Measurements from ENCODE around the gene IFT43.

Gene IFT43

DNA sequence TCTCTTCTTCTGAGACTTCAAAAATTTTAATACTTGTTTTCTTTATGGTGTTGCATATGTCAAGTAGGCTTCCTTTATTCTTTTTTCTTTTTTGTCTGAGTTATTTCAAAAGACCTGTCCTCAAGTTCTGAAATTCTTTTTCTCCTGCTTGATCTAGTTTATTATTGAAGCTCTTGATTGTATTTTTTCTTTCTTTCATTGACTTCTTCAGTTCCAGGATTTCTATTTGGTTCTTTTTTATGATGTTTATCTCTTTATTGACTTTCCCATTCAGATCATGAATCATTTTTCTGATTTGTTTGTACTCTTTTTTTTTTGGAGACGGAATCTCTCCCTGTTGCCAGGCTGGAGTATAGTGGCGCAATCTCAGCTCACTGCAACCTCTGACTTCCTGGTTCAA is 34.1 kb downstream of the IFT43 start:
- DNase-seq: no peak

DNA sequence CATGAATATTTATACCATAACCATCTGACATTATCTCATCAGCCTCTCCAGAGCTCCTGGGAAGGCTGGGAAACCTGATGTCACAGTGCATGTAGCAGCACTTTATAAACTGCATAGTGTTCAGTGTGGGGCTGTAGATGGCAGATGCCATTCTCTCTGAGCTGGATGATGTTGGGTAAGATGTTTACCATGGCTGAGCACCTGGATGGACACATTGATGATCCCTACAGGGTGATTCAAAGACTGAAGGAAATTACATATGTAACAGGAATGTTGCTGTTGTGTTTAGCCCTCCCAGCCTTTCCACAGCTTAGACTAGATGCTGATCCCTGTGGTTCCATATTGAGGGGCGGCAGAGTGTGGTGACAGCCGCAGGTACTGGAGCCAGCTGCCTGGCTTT is 37.4 kb downstream of the IFT43 start:
- no peak for DNase-seq

DNA sequence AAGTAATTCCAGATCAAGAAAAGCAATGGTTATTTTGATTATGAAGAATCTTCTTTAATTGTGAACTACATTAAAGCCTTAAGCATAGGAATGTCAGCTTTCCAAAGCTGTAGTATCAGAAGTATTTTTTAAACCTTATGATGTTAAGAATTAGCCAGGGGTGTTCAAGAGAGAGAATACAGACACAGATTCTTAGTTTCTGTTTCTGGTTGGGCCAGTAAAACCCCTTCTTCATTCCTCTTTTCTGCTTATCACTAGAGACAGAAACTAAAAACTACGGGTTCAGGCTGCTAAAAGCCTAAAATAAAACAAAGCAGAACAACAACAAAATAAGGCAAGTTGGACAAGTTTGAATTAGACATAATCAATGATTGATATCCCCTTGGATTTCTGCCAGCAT is 38.2 kb downstream of the IFT43 start:
- no peak for DNase-seq

DNA sequence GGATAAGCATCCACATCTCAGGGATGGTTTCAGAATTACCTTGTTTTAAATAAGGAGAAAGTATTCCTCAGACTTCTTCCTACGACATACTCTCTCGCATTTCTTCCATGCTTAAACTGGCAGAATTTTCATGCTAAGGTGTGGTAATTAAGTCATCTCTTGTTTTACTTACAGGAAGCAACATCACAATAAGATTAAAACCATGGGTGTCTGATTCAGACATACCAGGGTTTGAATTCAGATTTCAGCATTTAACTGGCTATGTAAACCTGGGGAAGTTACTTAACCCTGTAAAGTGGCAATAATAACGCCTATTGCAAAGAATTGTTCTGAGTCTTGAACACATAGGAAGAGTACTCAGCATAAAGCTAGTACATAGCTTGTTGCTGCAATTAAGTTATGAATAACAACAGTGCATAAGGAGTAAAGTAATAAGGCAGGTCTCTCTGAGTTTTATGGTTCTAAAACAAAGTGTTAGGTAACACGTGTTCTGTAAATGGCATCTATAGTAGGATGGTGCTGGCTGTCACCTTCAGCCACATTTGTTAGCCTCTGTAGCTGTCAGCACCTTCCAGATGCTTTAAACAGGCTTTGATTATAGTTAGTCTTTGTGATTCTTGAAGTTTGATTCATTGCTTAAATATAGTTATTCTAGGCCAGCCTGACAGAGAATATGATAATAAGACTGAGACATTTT is 38.8 kb downstream of the IFT43 start:
- DNase-seq: no peak

DNA sequence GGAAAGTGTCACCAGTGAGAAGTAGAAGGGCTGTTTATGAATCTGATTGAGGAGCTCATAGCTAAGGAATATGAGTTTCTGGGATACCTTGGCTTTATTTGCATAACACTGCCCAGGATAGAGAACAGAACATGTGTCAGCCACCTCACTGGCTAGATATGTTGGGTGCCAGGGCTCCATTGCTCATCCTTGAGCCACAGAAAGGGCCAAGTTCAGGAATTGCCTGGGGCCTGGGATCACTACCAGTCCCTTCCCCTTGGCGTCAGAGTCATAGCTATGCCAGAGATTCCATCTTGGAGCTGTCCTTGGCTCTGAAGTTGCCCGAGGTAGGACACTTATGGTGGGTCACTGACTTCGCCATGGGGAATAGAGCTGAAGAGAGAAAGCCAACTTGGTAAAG is 49.0 kb downstream of the IFT43 start:
- no peak for DNase-seq

DNA sequence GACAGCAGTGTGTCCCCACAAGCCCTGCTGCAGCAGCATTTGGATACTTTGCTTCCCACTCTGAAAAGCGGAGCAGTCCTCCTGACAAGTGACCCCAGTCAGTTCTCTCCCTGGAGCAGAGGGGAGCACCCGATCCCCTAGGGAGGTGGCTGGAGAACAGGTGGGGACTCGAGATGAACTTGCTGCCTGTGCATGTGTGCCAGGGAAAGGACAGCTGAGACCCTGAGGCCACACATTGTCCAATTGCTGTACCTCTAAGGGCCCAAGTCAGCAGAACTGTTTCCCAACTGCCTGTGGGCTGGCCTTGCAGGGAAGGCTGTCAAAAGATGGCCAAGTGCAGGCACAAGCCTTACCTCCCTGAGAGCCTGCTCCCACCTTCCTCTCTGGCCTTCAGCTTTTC is 55.1 kb downstream of the IFT43 start:
- no peak for DNase-seq

DNA sequence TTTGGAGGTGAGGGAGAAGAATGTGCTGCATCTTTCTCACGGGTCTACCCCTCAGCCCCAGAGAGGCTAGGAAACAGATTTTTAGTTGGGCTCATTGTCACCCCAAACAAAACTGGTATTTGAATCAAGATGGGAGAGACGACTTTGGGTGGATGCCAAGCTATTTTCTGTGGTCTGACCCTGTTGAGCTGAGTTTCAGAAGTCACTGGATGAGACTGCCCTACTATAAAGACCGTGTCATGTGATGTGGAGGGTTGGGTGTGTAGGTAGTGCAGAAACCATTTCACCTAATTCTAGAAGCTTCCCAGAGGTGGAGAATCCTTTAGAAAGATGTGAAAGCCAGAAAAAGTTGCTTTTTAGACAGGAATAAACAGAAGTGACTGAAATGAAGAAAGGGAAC is 60.2 kb downstream of the IFT43 start:
- no peak for DNase-seq

DNA sequence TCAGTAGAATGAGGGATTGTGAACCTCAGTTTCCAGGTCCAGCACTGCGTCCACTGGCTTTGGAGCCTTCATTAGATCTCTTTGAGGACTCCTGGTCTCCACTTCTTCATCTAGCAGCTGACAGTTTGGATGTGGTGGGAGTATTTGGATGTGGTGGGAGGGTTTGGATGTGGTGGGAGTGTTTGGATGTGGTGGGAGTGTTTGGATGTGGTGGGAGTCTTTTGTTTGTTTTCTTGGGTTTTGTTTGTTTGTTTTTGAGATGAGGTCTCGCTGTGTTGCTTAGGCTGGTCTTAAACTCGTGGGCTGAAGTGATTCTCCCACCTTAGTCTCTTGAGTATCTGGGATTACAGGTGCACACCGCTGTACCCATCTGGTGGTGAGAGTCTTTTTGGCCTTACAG is 64.7 kb downstream of the IFT43 start:
- DNase-seq: no peak

DNA sequence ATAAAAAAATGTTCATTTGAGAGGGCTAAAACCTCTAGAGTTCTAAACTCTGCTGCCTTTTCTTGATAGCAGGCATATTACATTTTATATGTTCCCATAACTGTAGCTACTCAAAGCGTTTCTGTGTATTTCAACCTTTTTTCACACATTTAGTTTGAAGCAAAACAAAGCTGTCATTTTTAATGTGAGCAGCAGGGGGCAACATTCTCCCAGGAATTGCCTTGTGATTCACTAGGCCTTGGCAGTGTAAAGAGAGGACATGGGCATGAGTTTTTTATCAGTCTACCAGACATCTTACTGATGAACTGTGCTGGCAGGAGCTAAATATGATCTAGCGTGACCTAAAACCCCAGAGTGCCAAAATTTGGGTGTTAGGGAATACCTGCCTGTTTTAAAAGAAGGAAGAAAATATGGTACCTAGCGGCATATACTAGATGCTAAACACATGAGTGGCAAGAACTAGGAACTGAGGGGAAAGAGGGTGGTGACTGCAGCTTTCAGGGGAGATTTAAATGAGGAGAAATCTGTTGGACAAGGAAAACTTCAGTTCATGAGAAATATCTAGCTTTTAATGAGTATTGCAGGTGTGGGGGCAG is 65.3 kb downstream of the IFT43 start:
- peak; percentile 76 for DNase-seq

DNA sequence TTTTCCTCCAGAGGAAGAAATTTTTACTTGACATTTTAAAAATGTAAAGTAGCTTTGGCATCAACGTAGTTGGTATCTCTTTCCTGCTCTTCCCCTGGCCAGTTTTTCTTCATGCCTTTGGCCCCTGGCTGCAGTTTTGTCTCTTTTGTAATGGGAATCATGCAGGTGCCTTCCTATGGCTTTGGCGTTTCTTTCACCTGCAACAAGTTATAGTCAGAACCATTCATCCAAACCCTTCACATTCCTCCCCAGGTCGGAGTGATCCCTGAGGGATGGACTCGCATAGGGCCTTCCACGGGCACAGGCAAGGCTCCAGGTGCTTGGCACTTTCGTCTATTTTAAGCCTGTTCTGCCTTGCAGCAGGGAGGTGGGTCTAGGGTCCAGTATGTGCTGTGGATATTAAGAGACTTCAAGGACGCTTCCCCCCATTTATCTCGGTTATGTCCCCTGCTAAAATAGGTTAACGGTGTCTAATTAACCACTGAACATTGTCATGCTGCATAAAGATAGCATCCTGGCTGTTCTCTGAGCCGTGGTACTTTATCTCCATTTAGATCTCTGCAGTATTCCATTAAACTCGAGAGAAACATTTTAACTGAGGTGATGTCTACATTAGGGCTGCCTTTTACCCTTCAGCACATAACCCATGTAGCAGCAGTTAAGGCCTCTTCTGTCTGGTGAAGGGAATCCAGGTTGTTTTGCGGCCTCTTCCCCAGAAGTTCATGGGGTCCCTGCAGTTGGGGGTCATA is 66.3 kb downstream of the IFT43 start:
- no peak for DNase-seq

DNA sequence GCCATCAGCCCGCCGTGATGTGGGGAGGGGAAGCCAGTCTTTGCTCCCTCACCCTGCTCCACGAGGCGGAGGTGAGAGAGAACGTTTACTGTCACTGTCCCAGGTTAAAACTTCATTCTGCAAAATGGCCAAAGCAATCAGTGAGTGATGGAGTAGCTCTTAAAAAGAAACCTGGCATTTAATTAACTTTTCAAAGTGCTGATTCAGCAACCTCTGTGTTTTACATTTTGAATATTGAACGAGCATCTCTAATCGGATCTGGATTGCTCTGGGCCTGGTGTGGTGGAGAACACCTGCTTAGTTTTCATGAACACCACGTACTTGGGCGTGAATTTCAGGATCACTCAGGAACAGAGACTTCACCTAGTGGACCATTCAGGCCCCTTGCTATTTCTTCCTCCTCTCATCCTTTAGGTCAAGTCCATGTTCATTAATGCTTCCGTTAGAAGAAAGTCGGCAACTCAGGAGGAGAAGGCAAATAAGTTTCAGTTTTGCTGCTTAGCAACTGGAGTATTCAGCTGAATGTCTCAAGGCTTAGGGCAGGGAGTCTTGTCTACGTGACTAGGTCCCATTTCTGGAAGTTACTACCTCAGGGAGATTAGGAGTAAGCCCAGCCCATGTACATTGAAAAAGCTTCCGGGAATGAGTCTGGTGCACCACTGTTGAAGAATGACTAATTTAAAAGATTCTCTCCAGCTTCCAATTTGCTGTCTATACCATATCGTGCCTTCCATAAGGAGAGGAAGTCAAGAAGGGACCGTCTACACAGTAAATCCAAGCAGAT is 68.2 kb downstream of the IFT43 start:
- DNase-seq: no peak

DNA sequence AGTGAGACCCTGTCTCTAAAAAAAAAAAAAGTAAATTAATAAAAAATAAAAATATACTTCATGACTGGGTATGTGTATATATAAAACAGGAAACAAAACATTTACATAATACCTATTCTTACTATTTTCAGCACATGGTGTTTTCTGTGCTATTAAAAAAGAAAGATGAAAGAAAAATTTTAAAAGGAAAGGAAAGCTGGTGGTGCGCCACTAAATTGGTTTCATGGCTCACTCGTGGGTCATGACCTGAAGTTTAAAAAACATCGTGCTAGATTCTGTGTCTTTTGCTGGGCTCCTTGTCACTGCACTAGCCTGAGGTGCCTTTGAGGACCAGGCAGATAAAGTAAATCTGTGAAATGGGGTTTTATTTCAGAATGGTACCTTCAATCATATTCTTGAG is 69.8 kb downstream of the IFT43 start:
- no peak for DNase-seq

DNA sequence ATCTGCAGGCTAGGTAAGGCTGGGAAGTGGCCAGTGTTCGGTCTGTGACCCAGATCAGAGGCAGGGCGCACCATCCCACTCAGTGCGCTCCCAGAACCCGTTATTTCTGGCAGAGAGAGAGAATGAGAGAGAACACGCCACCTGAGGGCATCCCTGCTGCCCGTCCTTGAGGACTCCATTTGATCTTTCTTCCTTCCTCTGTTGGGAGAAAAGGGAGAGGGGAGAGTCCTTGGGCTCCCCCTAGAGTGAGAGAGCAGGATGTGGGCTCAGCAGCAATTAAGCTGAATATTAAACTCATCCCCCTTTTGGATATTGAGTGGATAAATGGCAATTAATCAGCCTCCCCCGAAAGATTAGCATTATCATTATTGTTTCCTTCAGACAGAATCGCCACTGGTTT is 70.6 kb downstream of the IFT43 start:
- peak; percentile 5 for DNase-seq

DNA sequence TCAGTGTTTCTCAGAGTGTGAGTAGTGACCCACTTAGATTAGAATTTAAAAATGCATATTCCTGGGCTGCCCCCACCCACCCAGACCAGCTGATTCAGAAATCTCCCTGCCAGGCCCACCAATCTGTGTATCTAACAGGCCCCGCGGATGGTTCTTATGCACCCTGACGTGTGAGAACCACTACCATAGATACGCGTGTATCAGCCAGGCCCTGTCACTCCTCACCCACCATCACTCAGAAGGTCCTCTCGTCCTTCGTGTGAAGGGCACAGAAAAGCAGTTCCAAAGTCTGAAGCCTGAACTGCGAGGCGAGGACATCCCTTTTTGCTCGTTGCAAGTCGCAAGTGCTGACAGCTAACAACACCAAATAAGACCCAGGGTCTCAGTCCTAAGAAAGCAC is 72.4 kb downstream of the IFT43 start:
- no peak for DNase-seq

DNA sequence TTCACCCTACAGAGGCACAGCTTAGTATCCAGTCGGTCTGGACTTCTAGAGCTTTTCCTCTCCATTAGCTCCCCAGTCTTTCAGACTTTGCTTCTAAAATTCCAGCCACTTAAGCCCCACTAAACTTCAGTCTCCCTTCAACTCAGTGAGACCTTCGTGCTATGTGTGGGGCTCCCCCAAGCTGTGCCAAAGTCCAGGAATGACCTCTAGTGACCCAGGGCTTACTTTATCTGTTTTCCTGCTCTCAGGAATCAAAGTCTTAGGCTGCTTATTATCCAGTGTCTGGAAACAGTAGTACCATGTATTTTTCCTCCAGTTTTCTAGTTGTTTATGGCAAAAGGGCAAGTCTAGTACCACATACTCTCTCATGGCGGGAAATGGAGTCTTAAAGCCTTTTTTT is 77.8 kb downstream of the IFT43 start:
- DNase-seq: no peak

DNA sequence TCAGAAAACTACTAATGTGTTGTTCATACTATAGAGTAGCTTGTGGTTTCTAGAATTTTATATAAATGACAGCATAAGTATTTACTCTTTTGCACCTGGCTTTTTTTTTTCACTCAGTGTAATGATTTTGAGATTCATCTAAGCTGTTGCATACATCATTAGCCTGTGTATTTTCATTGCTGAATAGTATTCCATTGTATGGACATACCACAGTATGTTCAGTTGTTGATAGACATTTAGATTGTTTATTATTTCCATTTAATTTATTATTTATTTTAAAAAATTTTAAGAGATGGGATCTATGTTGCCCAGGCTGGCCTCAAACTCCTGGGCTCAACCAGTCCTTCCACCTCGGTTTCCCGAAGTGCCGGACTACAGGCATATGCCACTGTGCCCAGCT is 80.0 kb downstream of the IFT43 start:
- no peak for DNase-seq

DNA sequence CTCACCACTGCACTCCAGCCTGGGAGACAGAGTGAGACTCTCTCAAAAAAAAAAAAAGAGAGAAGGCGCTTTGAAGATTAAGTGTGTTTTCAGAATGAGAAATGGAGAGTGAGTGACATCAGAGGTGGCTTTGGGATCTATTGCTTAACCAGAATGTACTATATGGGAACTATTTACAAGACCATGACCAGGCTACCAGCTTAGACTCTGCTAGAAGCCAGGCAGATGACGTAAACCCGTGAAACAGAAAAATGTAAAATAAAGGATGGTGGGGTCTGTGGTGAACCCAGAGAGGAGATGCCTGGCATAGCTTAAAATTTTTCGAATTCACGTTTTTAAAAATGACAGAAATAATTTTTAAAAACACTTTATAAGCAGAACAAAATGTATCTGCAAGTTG is 82.0 kb downstream of the IFT43 start:
- DNase-seq: no peak

DNA sequence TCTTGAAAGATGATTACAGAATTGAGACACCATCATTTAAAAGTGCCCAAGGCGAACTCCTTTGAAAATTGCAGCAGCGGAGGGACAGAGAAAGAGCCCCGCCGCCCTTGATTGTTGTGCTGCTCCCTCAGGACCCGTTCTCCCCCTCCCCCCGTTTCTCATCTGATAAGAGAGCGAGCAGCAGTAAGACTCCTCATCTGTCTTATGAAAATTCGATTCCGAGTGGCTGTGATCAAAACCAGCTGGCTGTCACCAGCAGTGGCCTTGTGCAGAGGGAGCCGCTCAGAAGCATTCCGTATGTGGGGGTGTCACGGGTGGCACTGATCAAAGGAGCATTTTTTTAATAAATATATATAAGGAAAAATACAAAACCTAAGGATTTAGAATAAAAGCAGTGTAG is 88.2 kb downstream of the IFT43 start:
- no peak for DNase-seq

DNA sequence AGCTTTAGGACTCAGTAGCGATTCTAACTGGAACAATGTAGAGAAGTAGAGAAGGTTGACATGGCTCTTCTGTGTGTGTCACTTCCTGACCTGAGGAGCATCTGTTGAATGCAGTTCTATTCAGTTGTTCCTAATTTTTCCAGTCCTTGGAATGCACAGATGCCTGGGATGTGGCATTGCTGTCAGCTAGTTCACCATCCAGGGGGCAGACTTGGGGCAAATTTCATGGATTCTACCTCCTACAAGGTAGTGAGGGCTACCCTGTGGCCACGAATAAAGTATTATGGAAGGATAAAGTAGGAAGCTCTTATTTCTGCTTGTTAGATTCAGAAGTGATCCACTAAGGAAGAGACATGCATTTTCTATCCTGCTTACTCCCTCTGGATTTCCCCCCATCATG is 91.8 kb downstream of the IFT43 start:
- no peak for DNase-seq

DNA sequence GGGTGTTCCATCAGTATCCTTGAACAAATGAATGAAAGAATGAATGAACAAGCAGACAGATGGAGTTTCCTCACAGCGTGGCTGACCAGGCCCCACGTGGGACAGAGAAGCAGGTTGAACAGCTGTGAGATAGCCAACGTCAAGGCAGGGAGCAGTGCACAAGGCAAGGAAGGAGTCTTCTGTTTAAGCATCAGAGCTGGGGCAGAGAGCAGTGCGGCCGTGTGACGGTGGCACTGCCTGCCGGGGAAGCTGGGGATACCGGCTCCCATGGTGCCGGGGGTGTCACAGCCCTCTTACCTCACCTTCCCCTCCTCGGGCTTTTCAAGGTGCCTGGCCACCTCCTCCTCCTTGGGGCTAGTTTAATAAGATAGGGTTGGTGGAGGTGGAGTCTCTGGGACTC is 92.9 kb downstream of the IFT43 start:
- no peak for DNase-seq

DNA sequence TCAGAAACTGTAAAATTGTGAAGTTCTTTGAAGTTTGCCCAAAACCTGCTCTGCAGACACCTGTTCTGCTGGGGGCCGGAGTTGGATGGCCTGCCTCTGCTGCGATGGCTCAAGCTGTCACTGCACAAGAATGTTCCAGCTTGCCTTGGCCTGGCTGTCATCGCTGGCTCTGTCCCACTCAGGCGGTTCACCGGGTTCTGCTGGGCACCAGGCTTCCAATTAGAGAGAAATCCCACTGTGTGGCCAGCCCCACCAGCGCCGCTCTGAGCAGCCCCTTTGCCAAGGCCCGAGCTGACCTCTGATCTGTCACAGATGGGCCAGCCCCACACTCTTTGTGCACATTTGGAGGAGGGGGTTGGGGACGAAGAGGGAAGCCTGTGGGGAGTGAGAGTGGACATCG is 94.5 kb downstream of the IFT43 start:
- no peak for DNase-seq

DNA sequence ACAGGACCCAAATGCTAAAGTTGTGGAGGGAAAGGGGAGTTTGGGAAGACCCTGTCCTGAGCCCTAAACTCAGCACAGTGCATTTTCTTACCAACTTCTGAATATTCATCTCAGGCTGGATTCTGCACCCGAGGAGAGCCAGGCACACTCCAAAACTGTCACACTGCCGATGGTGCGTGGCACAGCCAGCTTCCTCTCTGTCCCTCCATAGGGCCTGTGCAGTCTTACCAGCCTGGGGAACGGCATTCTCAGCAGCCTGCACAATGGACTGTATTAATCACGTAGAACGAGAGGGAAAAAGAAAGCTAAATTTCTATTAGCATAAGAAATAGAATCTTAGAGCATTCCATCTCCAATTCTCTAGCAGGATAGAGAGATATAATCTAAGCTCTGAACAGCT is 94.9 kb downstream of the IFT43 start:
- DNase-seq: no peak

DNA sequence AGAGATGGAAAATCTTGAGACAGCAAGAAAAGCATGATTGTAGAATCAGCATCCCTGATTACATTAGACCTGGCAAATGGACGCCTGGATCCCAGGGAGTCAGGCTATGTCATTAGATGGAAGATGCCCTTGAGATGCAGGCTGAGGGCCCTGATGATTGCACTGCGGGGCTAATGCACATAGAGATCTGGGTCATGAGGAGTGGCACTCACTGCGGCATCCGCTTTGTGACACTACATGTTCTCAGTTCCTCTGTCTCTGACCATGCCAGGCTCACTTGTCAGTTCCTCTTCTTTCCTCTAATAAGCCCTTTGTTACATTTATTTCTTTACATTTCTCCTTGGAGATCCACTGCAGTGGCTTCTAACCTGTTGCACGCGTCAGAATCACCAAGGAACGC is 96.1 kb downstream of the IFT43 start:
- peak; percentile 17 for DNase-seq

All from suppressor macrophage treated with lipopolysaccharide for 4 hours (primary cell).